Astrocyte of the cerebellum (primary cell): Measurements from ENCODE around the gene PRICKLE2.

Experiments
- DNase-seq: peaks from one replicate; pipeline ENCODE4 v3.0.0-alpha.2; 2011; ENCODE audit warnings: low read depth
- H3K4me3 ChIP-seq: 2 replicates; pipeline ENCODE4 v1.5.1; 2011; ENCODE audit warnings: mild to moderate bottlenecking, low read depth, low read length, moderate library complexity
- CTCF ChIP-seq: IDR thresholded peaks from 2 replicates; pipeline ENCODE4 v1.5.1; 2012; ENCODE audit warnings: low read length, low read depth, moderate library complexity, mild to moderate bottlenecking; ENCODE audit errors: missing control alignments
- in situ Hi-C: cut with HindIII; loops from 2 replicates; pipeline ENCODE4 v1.10.0; 2017; ENCODE audit warnings: low sequenced_read_pairs

Gene PRICKLE2

GRCh38 chr3:64104006-64104405 lies 121.3 kb downstream of the PRICKLE2 start:
- in situ Hi-C loops: no loop called here
- DNase-seq: no peak
- no peak overlapping the region for H3K4me3 ChIP-seq
- TF ChIP-seq CTCF: no peak

- in situ Hi-C loops: no loop called here
These were observed 122.1 kb downstream of the PRICKLE2 start for GRCh38 chr3:64103131-64103530.

GRCh38 chr3:64102147-64102546 lies 123.1 kb downstream of the PRICKLE2 start:
- H3K4me3 ChIP-seq: no peak overlapping the region
- in situ Hi-C loops: no loop called here
- no peak for DNase-seq
- no peak for TF ChIP-seq CTCF

More at GRCh38 chr3:64103131-64103530, 122.1 kb downstream of the PRICKLE2 start:
- no peak for DNase-seq
- no peak overlapping the region for H3K4me3 ChIP-seq
- TF ChIP-seq CTCF: no peak

- no peak for TF ChIP-seq CTCF
- in situ Hi-C loops: no loop called here
- no peak for DNase-seq
- no peak overlapping the region for H3K4me3 ChIP-seq
These were observed 126.0 kb downstream of the PRICKLE2 start for GRCh38 chr3:64099316-64099715.

DNA sequence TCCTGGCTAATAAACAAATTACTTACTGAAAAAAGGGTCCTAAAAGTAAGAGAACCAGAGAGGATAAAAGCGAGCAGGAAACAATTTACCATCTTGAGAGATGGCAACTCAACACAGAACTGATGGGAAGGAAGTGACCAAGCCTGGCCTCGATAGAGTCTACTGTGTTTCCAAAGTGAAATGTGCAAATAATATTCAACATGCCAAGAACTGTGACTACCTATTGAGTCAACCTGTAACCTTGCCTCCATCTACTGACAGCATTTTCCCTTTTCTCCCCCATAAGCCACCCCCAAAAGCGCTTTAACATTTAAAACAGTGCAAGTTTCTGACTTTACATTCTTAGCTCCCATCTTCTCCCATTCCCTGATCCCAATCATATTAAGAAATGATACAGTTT lies 126.6 kb downstream of the PRICKLE2 start:
- no peak for DNase-seq
- no peak for TF ChIP-seq CTCF
- in situ Hi-C loops: no loop called here
- H3K4me3 ChIP-seq: no peak overlapping the region

GRCh38 chr3:64097920-64098319 lies 127.3 kb downstream of the PRICKLE2 start:
- no peak overlapping the region for H3K4me3 ChIP-seq
- DNase-seq: no peak
- TF ChIP-seq CTCF: no peak
- in situ Hi-C loops: no loop called here

GRCh38 chr3:64095802-64096201 lies 129.5 kb downstream of the PRICKLE2 start:
- no peak for DNase-seq
- no peak overlapping the region for H3K4me3 ChIP-seq
- in situ Hi-C loops: no loop called here

More at GRCh38 chr3:64095802-64096201, 129.5 kb downstream of the PRICKLE2 start:
- no peak for TF ChIP-seq CTCF
